Osteoblast (primary cell): ENCODE measurements around the gene CYSTM1. TPM values are rescaled to one million over a fixed set of nuclear protein-coding genes. Genes with fewer than 3 reads are reported as not detected.
A peak's percentile ranks its signal among the peaks of the same experiment; 100 is the strongest.

Source experiments
- DNase-seq: peaks from one replicate; pipeline ENCODE4 v3.0.0; 2011; ENCODE audit warnings: low spot score, mixed read lengths; ENCODE audit not compliant: insufficient read length; ENCODE audit errors: missing footprints
- H2AFZ ChIP-seq: 2 replicates; pipeline ENCODE4 v1.6.0; 2011; ENCODE audit warnings: mild to moderate bottlenecking, low read length
- H3K27ac ChIP-seq: 2 replicates; pipeline ENCODE4 v1.5.1; 2011; ENCODE audit warnings: mild to moderate bottlenecking, low read depth, low read length, moderate library complexity
- H3K27me3 ChIP-seq: 2 replicates; pipeline ENCODE4 v1.6.0; 2012; ENCODE audit warnings: mild to moderate bottlenecking, control low read depth, inconsistent platforms, low read length, moderate library complexity; ENCODE audit not compliant: insufficient read depth
- H3K36me3 ChIP-seq: 2 replicates; pipeline ENCODE4 v1.5.1; 2011; ENCODE audit warnings: mild to moderate bottlenecking, low read length, control low read depth, moderate library complexity; ENCODE audit not compliant: insufficient read depth
- H3K4me1 ChIP-seq: 2 replicates; pipeline ENCODE4 v1.5.1; 2011; ENCODE audit warnings: mild to moderate bottlenecking, low read length, control low read depth, moderate library complexity; ENCODE audit not compliant: insufficient read depth
- H3K4me2 ChIP-seq: 2 replicates; pipeline ENCODE4 v1.6.0; 2011; ENCODE audit warnings: mild to moderate bottlenecking, low read length; ENCODE audit not compliant: insufficient read depth
- H3K4me3 ChIP-seq: fragments of 200-600 bp; sonication (generic); 3 replicates; pipeline ENCODE4 v1.5.1; 2012; ENCODE audit warnings: mild to moderate bottlenecking, low read length, inconsistent platforms; ENCODE audit not compliant: insufficient read depth
- H3K79me2 ChIP-seq: 2 replicates; pipeline ENCODE4 v1.6.0; 2012; ENCODE audit warnings: mild to moderate bottlenecking, low read length, control low read depth, inconsistent platforms; ENCODE audit not compliant: insufficient read depth
- H3K9me3 ChIP-seq: 2 replicates; pipeline ENCODE4 v1.5.1; 2011; ENCODE audit warnings: low read depth, low read length, control low read depth
- H4K20me1 ChIP-seq: 2 replicates; pipeline ENCODE4 v1.6.0; 2012; ENCODE audit warnings: mild to moderate bottlenecking, low read length, control low read depth; ENCODE audit not compliant: insufficient read depth
- total RNA-seq: library from RNA; depleted of rRNA; stranded (reverse); fragments of >200 nt; gene quantifications from 2 replicates; pipeline ENCODE4 v1.2.3, GENCODE V29; 2012
- TF ChIP-seq, protein P1 (sequence below): IDR thresholded peaks from 2 replicates; pipeline ENCODE4 v1.5.1; 2011; ENCODE audit warnings: mild to moderate bottlenecking, low read depth, low read length, moderate library complexity; ENCODE audit errors: extremely low read depth

Gene CYSTM1
- total RNA-seq, 1 donor: 27.9 TPM

GRCh38 chr5:140202078-140202477 lies 27.1 kb downstream of the CYSTM1 start:
- H3K27me3 ChIP-seq: no peaks in the 10 kb centered on the region
- no peaks in the 10 kb centered on the region for H4K20me1 ChIP-seq
- no peaks in the 10 kb centered on the region for H3K36me3 ChIP-seq
- no peak for DNase-seq
- H2AFZ ChIP-seq: no peak overlapping the region
- H3K27ac ChIP-seq: no peak overlapping the region
- no peak overlapping the region for H3K4me3 ChIP-seq
- peak overlapping the region; percentile 20 for H3K4me2 ChIP-seq
- TF ChIP-seq, protein P1, sequence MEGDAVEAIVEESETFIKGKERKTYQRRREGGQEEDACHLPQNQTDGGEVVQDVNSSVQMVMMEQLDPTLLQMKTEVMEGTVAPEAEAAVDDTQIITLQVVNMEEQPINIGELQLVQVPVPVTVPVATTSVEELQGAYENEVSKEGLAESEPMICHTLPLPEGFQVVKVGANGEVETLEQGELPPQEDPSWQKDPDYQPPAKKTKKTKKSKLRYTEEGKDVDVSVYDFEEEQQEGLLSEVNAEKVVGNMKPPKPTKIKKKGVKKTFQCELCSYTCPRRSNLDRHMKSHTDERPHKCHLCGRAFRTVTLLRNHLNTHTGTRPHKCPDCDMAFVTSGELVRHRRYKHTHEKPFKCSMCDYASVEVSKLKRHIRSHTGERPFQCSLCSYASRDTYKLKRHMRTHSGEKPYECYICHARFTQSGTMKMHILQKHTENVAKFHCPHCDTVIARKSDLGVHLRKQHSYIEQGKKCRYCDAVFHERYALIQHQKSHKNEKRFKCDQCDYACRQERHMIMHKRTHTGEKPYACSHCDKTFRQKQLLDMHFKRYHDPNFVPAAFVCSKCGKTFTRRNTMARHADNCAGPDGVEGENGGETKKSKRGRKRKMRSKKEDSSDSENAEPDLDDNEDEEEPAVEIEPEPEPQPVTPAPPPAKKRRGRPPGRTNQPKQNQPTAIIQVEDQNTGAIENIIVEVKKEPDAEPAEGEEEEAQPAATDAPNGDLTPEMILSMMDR: no peak
- peaks cover 13% of the 10 kb centered on the region for H3K4me1 ChIP-seq
- no peaks in the 10 kb centered on the region for H3K9me3 ChIP-seq
- H3K79me2 ChIP-seq: peaks cover 20% of the 10 kb centered on the region

- no peak overlapping the region for H3K4me3 ChIP-seq
- H3K27me3 ChIP-seq: no peaks in the 10 kb centered on the region
- peaks cover 20% of the 10 kb centered on the region for H3K79me2 ChIP-seq
- H3K9me3 ChIP-seq: no peaks in the 10 kb centered on the region
- no peak overlapping the region for H3K4me2 ChIP-seq
- no peaks in the 10 kb centered on the region for H4K20me1 ChIP-seq
- peaks cover 13% of the 10 kb centered on the region for H3K4me1 ChIP-seq
- no peak for DNase-seq
- TF ChIP-seq, protein P1: no peak
- H2AFZ ChIP-seq: no peak overlapping the region
- H3K36me3 ChIP-seq: no peaks in the 10 kb centered on the region
- no peak overlapping the region for H3K27ac ChIP-seq
Measured at GRCh38 chr5:140202610-140203009, 27.6 kb downstream of the CYSTM1 start.

DNA sequence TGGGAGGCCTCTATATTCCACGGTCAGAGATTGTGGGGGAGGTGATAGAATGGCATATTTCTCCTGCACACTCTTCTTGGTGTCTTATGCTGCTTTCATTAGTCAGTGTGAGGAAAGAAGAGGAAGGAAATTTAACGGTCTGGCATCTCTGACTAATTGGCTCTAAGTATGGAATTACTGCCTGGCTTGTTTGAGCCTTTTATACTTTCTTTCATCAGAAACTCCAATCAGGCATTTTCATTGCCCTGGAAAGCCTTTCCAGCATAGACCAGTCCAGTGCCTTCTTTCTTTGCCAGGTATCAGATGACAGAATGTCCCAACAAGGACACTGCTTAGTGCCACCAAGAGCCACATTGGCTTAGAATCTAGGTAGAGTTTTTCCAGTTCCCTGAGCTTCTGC lies 30.2 kb downstream of the CYSTM1 start:
- Histone ChIP-seq H3K4me3 (no peak overlapping the region), H2AFZ (no peak overlapping the region), H3K9me3 (no peaks in the 10 kb centered on the region), H3K79me2 (peaks cover 15% of the 10 kb centered on the region), H4K20me1 (no peaks in the 10 kb centered on the region), H3K4me1 (peaks cover 13% of the 10 kb centered on the region), H3K27ac (no peak overlapping the region), H3K27me3 (no peaks in the 10 kb centered on the region), H3K4me2 (peak overlapping the region; percentile 14), H3K36me3 (no peaks in the 10 kb centered on the region)
- TF ChIP-seq, protein P1: no peak
- peak; percentile 15 for DNase-seq

- Histone ChIP-seq H3K27ac (no peak overlapping the region), H3K27me3 (no peaks in the 10 kb centered on the region)
Measured at GRCh38 chr5:140205952-140206351, 31.0 kb downstream of the CYSTM1 start.

More at GRCh38 chr5:140205952-140206351, 31.0 kb downstream of the CYSTM1 start:
- DNase-seq: no peak
- Histone ChIP-seq H3K4me3 (no peak overlapping the region), H3K9me3 (no peaks in the 10 kb centered on the region), H3K4me1 (peaks cover 13% of the 10 kb centered on the region), H3K4me2 (no peak overlapping the region), H3K79me2 (peaks cover 12% of the 10 kb centered on the region), H4K20me1 (no peaks in the 10 kb centered on the region), H3K36me3 (no peaks in the 10 kb centered on the region), H2AFZ (no peak overlapping the region)
- TF ChIP-seq, protein P1: peak; percentile 6
